IMR-90 (cell line): ENCODE measurements around the gene ZNF212. TPM values are rescaled to one million over a fixed set of nuclear protein-coding genes. Genes with fewer than 3 reads are reported as not detected.

Experiments used
- ATAC-seq: fragments of 200-7000 bp; cut with Tn5 transposase; 2 replicates; pipeline ENCODE4 v1.9.1; 2020; ENCODE audit warnings: low read depth, mild to moderate bottlenecking, moderate library complexity
- BruUV-seq: library from RNA; stranded (reverse); fragments of 400-500 nt; replicated peaks from 2 replicates; lab custom pipeline; 2021; lab: Mats Ljungman, UMichigan
- CTCF ChIA-PET: fragments of 300-600 bp; formaldehyde crosslinking; extraction: SDS; loops from one replicate; lab custom pipeline; 2021; ENCODE audit warnings: antibody characterized with exemption; lab: Yijun Ruan, JAX
- POLR2A ChIA-PET: fragments of 300-600 bp; sonication (Branson Sonifier 250); formaldehyde crosslinking; loops from one replicate; lab custom pipeline; 2022; ENCODE audit warnings: antibody characterized with exemption; ENCODE audit not compliant: unreplicated experiment; lab: Charles Lee
- DNase-seq: peaks from one replicate; pipeline ENCODE4 v3.0.0; 2013
- H2AFZ ChIP-seq: replicated peaks from 2 replicates; pipeline ENCODE3; 2013; ENCODE audit warnings: low read length, mild to moderate bottlenecking; ENCODE audit not compliant: poor library complexity
- H2AK5ac ChIP-seq: 2 replicates; pipeline ENCODE4 v1.6.1; 2013; ENCODE audit warnings: low read depth, low read length, inconsistent platforms
- H2AK9ac ChIP-seq: replicated peaks from 2 replicates; pipeline ENCODE3; 2013; ENCODE audit warnings: mild to moderate bottlenecking, low read depth, low read length, moderate library complexity; ENCODE audit not compliant: poor library complexity
- H2BK120ac ChIP-seq: 2 replicates; pipeline ENCODE4 v1.6.1; 2013; ENCODE audit warnings: low read depth, low read length, inconsistent platforms
- H2BK15ac ChIP-seq: 3 replicates; pipeline ENCODE4 v1.6.1; 2013; ENCODE audit warnings: low read depth, low read length, inconsistent platforms
- H2BK20ac ChIP-seq: 2 replicates; pipeline ENCODE4 v1.6.1; 2013; ENCODE audit warnings: low read depth, mild to moderate bottlenecking, inconsistent platforms, low read length, moderate library complexity
- H2BK5ac ChIP-seq: 2 replicates; pipeline ENCODE4 v1.6.1; 2013; ENCODE audit warnings: mild to moderate bottlenecking, low read depth, low read length, inconsistent platforms; ENCODE audit not compliant: poor library complexity, severe bottlenecking
- H3K14ac ChIP-seq: replicated peaks from 2 replicates; pipeline ENCODE4 v1.6.1; 2013; ENCODE audit warnings: low read depth, low read length, inconsistent platforms
- H3K18ac ChIP-seq: 2 replicates; pipeline ENCODE4 v1.6.1; 2013; ENCODE audit warnings: low read depth, low read length, control low read depth
- H3K23ac ChIP-seq: 2 replicates; pipeline ENCODE4 v1.6.1; 2013; ENCODE audit warnings: low read depth, low read length, inconsistent platforms
- H3K27ac ChIP-seq: 2 replicates; pipeline ENCODE4 v1.5.1; 2013; ENCODE audit warnings: mild to moderate bottlenecking, control low read depth, low read length; ENCODE audit not compliant: insufficient read depth
- H3K27me3 ChIP-seq: 2 replicates; pipeline ENCODE4 v1.6.1; 2013; ENCODE audit warnings: low read length; ENCODE audit not compliant: control insufficient read depth, insufficient read depth
- H3K36me3 ChIP-seq: 2 replicates; pipeline ENCODE4 v1.6.1; 2013; ENCODE audit warnings: low read length, mixed read lengths; ENCODE audit not compliant: control insufficient read depth, insufficient read depth
- H3K4ac ChIP-seq: 2 replicates; pipeline ENCODE4 v1.6.1; 2013; ENCODE audit warnings: low read depth, low read length, inconsistent platforms
- H3K4me1 ChIP-seq: 2 replicates; pipeline ENCODE4 v1.6.1; 2013; ENCODE audit warnings: low read length, mixed read lengths; ENCODE audit not compliant: control insufficient read depth, insufficient read depth
- H3K4me2 ChIP-seq: 2 replicates; pipeline ENCODE4 v1.6.1; 2013; ENCODE audit warnings: low read depth, mild to moderate bottlenecking, control low read depth, low read length, moderate library complexity
- H3K4me3 ChIP-seq: 2 replicates; pipeline ENCODE4 v1.5.1; 2013; ENCODE audit warnings: low read depth, mild to moderate bottlenecking, control low read depth, low read length, moderate library complexity; ENCODE audit not compliant: insufficient read depth
- H3K56ac ChIP-seq: 2 replicates; pipeline ENCODE4 v1.6.1; 2013; ENCODE audit warnings: low read length, inconsistent platforms; ENCODE audit not compliant: insufficient read depth; ENCODE audit errors: extremely low read depth
- H3K79me1 ChIP-seq, 2 experiments: 2 replicates each; pipeline ENCODE4 v1.6.1; 2013; ENCODE audit warnings: low read length in 2 of 2, inconsistent platforms in 1 of 2, low read depth in 1 of 2
- H3K9ac ChIP-seq: 2 replicates; pipeline ENCODE4 v1.6.1; 2013; ENCODE audit warnings: low read depth, low read length, control low read depth
- H3K9me1 ChIP-seq: 2 replicates; pipeline ENCODE4 v1.6.1; 2013; ENCODE audit warnings: low read length, inconsistent platforms; ENCODE audit not compliant: insufficient read depth
- H3K9me3 ChIP-seq: 2 replicates; pipeline ENCODE4 v1.6.1; 2013; ENCODE audit warnings: low read length; ENCODE audit not compliant: control insufficient read depth, insufficient read depth
- H4K20me1 ChIP-seq: 2 replicates; pipeline ENCODE4 v1.6.1; 2013; ENCODE audit warnings: low read length, inconsistent platforms; ENCODE audit not compliant: insufficient read depth
- H4K5ac ChIP-seq: 2 replicates; pipeline ENCODE4 v1.6.1; 2013; ENCODE audit warnings: mild to moderate bottlenecking, low read depth, low read length, control low read depth
- H4K8ac ChIP-seq, 2 experiments: 2 replicates each; pipeline ENCODE4 v1.6.1; 2013; ENCODE audit warnings: low read depth in 2 of 2, low read length in 2 of 2, control low read depth in 1 of 2, inconsistent platforms in 1 of 2
- H4K91ac ChIP-seq: 2 replicates; pipeline ENCODE4 v1.6.1; 2013; ENCODE audit warnings: low read depth, low read length, inconsistent platforms; ENCODE audit not compliant: insufficient read depth
- BHLHE40 ChIP-seq: fragments of 150-350 bp; IDR thresholded peaks from 2 replicates; pipeline ENCODE4 v1.6.1; 2016; ENCODE audit warnings: mild to moderate bottlenecking, low read depth, low read length
- CEBPB ChIP-seq: IDR thresholded peaks from 2 replicates; pipeline ENCODE4 v1.6.1; 2012; ENCODE audit warnings: low read depth, low read length, improper control_type of control experiment
- CHD1 ChIP-seq: IDR thresholded peaks from 2 replicates; pipeline ENCODE4 v1.6.1; 2012; ENCODE audit warnings: low read depth, low read length, improper control_type of control experiment
- CTCF ChIP-seq: conservative IDR thresholded peaks from 2 replicates; pipeline ENCODE4 v1.5.1; 2012; ENCODE audit warnings: mild to moderate bottlenecking, low read depth, low read length, improper control_type of control experiment
- ELK1 ChIP-seq: fragments of 150-350 bp; IDR thresholded peaks from 2 replicates; pipeline ENCODE4 v1.6.1; 2016; ENCODE audit warnings: low read depth, mild to moderate bottlenecking, low read length, moderate library complexity, borderline replicate concordance
- FOS ChIP-seq: fragments of 150-350 bp; IDR thresholded peaks from 2 replicates; pipeline ENCODE4 v1.6.1; 2016; ENCODE audit warnings: low read depth, low read length
- MAFK ChIP-seq: IDR thresholded peaks from 2 replicates; pipeline ENCODE4 v1.6.1; 2012; ENCODE audit warnings: low read depth, low read length, improper control_type of control experiment
- MAZ ChIP-seq: IDR thresholded peaks from 2 replicates; pipeline ENCODE4 v1.6.1; 2012; ENCODE audit warnings: low read depth, mild to moderate bottlenecking, low read length, improper control_type of control experiment, moderate library complexity, borderline replicate concordance
- MXI1 ChIP-seq: IDR thresholded peaks from 2 replicates; pipeline ENCODE4 v1.6.1; 2012; ENCODE audit warnings: low read depth, mild to moderate bottlenecking, low read length, moderate library complexity, borderline replicate concordance
- NFE2L2 ChIP-seq: fragments of 150-350 bp; IDR thresholded peaks from 2 replicates; pipeline ENCODE4 v1.6.1; 2016; ENCODE audit warnings: low read depth, mild to moderate bottlenecking, low read length
- POLR2A ChIP-seq: IDR thresholded peaks from 2 replicates; pipeline ENCODE4 v1.6.1; 2012; ENCODE audit warnings: mild to moderate bottlenecking, low read depth, low read length
- RAD21 ChIP-seq: IDR thresholded peaks from 2 replicates; pipeline ENCODE4 v1.6.1; 2012; ENCODE audit warnings: low read length, improper control_type of control experiment
- RCOR1 ChIP-seq: IDR thresholded peaks from 2 replicates; pipeline ENCODE4 v1.6.1; 2012; ENCODE audit warnings: mild to moderate bottlenecking, low read length, improper control_type of control experiment; ENCODE audit not compliant: insufficient replicate concordance
- RFX5 ChIP-seq: IDR thresholded peaks from 2 replicates; pipeline ENCODE4 v1.8.0; 2012; ENCODE audit warnings: low read depth, mild to moderate bottlenecking, low read length, moderate library complexity
- SMC3 ChIP-seq: fragments of 150-350 bp; IDR thresholded peaks from 2 replicates; pipeline ENCODE4 v1.6.1; 2016; ENCODE audit warnings: low read depth, mild to moderate bottlenecking, antibody characterized with exemption, low read length, moderate library complexity
- USF2 ChIP-seq: fragments of 150-350 bp; IDR thresholded peaks from 2 replicates; pipeline ENCODE4 v1.6.1; 2017; ENCODE audit warnings: mild to moderate bottlenecking, antibody characterized with exemption, low read length, low read depth
- WGBS, 2 experiments: methylation state at CpG; one replicate each; pipeline versions ENCODE4 v1.1.5 to v1.1.7; 2013; ENCODE audit warnings: missing lambda C conversion rate in 2 of 2; ENCODE audit not compliant: insufficient read length in 1 of 2; ENCODE audit errors: extremely low coverage in 2 of 2; 5-methylcytosine and 5-hydroxymethylcytosine counted together
- dilution Hi-C: fragments of 300-500 bp; cut with HindIII; formaldehyde crosslinking; loops from one replicate; pipeline ENCODE4 v1.14.3; 2018; ENCODE audit warnings: low sequenced_read_pairs; ENCODE audit not compliant: unreplicated experiment
- in situ Hi-C: fragments of 300-500 bp; cut with MboI; formaldehyde crosslinking; loops from 3 replicates; pipeline ENCODE4 v1.14.3; 2019; ENCODE audit warnings: low sequenced_read_pairs, inconsistent platforms, mixed read lengths
- intact Hi-C: fragments of 100-400 bp; cut with micrococcal nuclease; formaldehyde crosslinking; loops from 2 replicates; pipeline ENCODE4 v1.10.0; 2022
- polyA plus RNA-seq, 3 experiments: library from polyadenylated mRNA; depleted of rRNA; stranded (reverse); fragments of >200 nt; gene quantifications; 2 replicates each; pipeline ENCODE4 v1.2.3, GENCODE V29; 2012; ENCODE audit warnings: low replicate concordance in 1 of 3
- total RNA-seq: library from RNA; depleted of rRNA; stranded (reverse); fragments of >200 nt; gene quantifications from 2 replicates; pipeline ENCODE4 v1.2.3, GENCODE V29; 2012

ZNF212 gene
- total and polyA plus RNA-seq, 2 of the 4 experiments (the other 2 are of a cell fraction) = 3.8 to 5.1 TPM

GRCh38 chr7:149225106-149225505, 14.3 kb upstream of the ZNF212 start:
- Histone ChIP-seq H4K5ac (no peak overlapping the region), H3K27ac (no peak overlapping the region), H2BK120ac (no peak overlapping the region), H2BK5ac (no peak overlapping the region), H3K79me1 (peaks cover 0 to 3% of the 10 kb centered on the region in 2 experiments; a peak in 1 of 4 replicates), H4K91ac (no peak overlapping the region), H3K56ac (no peak overlapping the region), H3K9ac (no peak overlapping the region), H3K36me3 (peaks cover 32% of the 10 kb centered on the region), H3K23ac (no peak overlapping the region), H3K4me3 (no peak overlapping the region), H3K9me1 (no peaks in the 10 kb centered on the region; the same call in 1 of the 2 replicates), H3K27me3 (no peaks in the 10 kb centered on the region), H3K4ac (no peak overlapping the region), H3K14ac (no peak overlapping the region), H3K18ac (no peak overlapping the region), H4K20me1 (no peaks in the 10 kb centered on the region), H2BK20ac (no peak overlapping the region), H4K8ac (no peak overlapping the region), H3K4me2 (no peak overlapping the region), H3K9me3 (no peaks in the 10 kb centered on the region), H2BK15ac (no peak overlapping the region), H3K4me1 (peaks cover 2% of the 10 kb centered on the region), H2AFZ (no peak overlapping the region), H2AK9ac (no peak overlapping the region), H2AK5ac (no peak overlapping the region)
- DNase-seq (no peak), ATAC-seq (no peak)
- CTCF ChIA-PET = no interaction called here
- TF ChIP-seq MAZ (no peak), MAFK (no peak), ELK1 (no peak), RCOR1 (no peak), CHD1 (no peak), USF2 (no peak), RAD21 (no peak), POLR2A (no peak), CEBPB (no peak), FOS (no peak), CTCF (no peak), MXI1 (no peak), BHLHE40 (no peak), RFX5 (no peak), NFE2L2 (no peak), SMC3 (no peak)
- POLR2A ChIA-PET = interaction anchor here (1.1 kb wide), 1 partner anchor 8 kb away, joined by 3 read pairs; no protein-coding TSS in a partner anchor
- WGBS, 2 experiments = 91% methylated on average over 7 of the region's 19 CpGs; no CpG with 5 or more reads in 1 of the 2 experiments
- dilution Hi-C loops = no loop called here
- in situ Hi-C loops = no loop called here
- BruUV-seq = TSS peak; percentile 32
- intact Hi-C loops = no loop called here
